Superior temporal gyrus (tissue), 1 donor: ENCODE measurements around the gene FBXO11.

Experiments
- DNase-seq: peaks from one replicate; pipeline ENCODE4 v3.0.0-alpha.2; 2016; ENCODE audit errors: extremely low spot score

The FBXO11 gene

GRCh38 chr2:47783486-47784351 is 122.6 kb downstream of the FBXO11 start:
- DNase-seq, result peak; percentile 19

GRCh38 chr2:47782671-47783485 is 123.4 kb downstream of the FBXO11 start, which contains the start of gene MSH6:
MSH6 (plus strand) TSS chr2:47783145; CDS start chr2:47783234, 89 bp downstream.
- DNase-seq, result peak; percentile 90

GRCh38 chr2:47782381-47782670 is 124.0 kb downstream of the FBXO11 start:
- DNase-seq, result peak; percentile 70

GRCh38 chr2:47779426-47779790 is 126.9 kb downstream of the FBXO11 start:
- DNase-seq, result no peak

GRCh38 chr2:47778698-47779425 is 127.4 kb downstream of the FBXO11 start:
- no peak for DNase-seq

- DNase-seq, result no peak
Measured at GRCh38 chr2:47777277-47777937, 128.9 kb downstream of the FBXO11 start.

GRCh38 chr2:47774567-47774966 is 131.7 kb downstream of the FBXO11 start:
- DNase-seq, result no peak

- DNase-seq, result no peak
Measured at GRCh38 chr2:47772343-47772742, 134.0 kb downstream of the FBXO11 start.

- DNase-seq, result peak; percentile 84
Measured at GRCh38 chr2:47771211-47771610, 135.1 kb downstream of the FBXO11 start.

- no peak for DNase-seq
Measured at GRCh38 chr2:47769318-47769717, 137.0 kb downstream of the FBXO11 start.

- DNase-seq, result peak; percentile 80
Measured at GRCh38 chr2:47767880-47768609, 138.3 kb downstream of the FBXO11 start.

GRCh38 chr2:47767497-47767844 is 138.8 kb downstream of the FBXO11 start:
- DNase-seq, result no peak

GRCh38 chr2:47751856-47752414 is 154.4 kb downstream of the FBXO11 start:
- DNase-seq, result no peak

GRCh38 chr2:47747878-47748277 is 158.4 kb downstream of the FBXO11 start:
- no peak for DNase-seq

GRCh38 chr2:47744074-47744473 is 162.2 kb downstream of the FBXO11 start:
- DNase-seq, result no peak

- DNase-seq, result no peak
Measured at GRCh38 chr2:47741637-47742036, 164.7 kb downstream of the FBXO11 start.

GRCh38 chr2:47741101-47741500 is 165.2 kb downstream of the FBXO11 start:
- no peak for DNase-seq
